Activated naive CD8-positive, alpha-beta T cell (primary cell): Measurements from ENCODE around the gene RALGAPA2.
"Not testable (repeated sequence)": the region's sequence is repeated elsewhere in the genome, so short reads cannot be mapped to it uniquely, and the experiment has no call there.

Experiments
- H3K27ac Mint-ChIP-seq: one replicate; pipeline ENCODE4 v1.8.0; 2021; ENCODE audit warnings: mixed read lengths
- H3K27me3 Mint-ChIP-seq: one replicate; pipeline ENCODE4 v1.8.0; 2021; ENCODE audit warnings: mixed read lengths
- H3K36me3 Mint-ChIP-seq: one replicate; pipeline ENCODE4 v1.8.0; 2021; ENCODE audit warnings: mixed read lengths
- H3K4me1 Mint-ChIP-seq: one replicate; pipeline ENCODE4 v1.8.0; 2021; ENCODE audit warnings: low read depth, mixed read lengths
- H3K4me3 Mint-ChIP-seq: one replicate; pipeline ENCODE4 v1.8.0; 2021; ENCODE audit warnings: mild to moderate bottlenecking, mixed read lengths
- H3K9me3 Mint-ChIP-seq: one replicate; pipeline ENCODE4 v1.8.0; 2021; ENCODE audit warnings: low read depth, mixed read lengths

RALGAPA2 gene

DNA sequence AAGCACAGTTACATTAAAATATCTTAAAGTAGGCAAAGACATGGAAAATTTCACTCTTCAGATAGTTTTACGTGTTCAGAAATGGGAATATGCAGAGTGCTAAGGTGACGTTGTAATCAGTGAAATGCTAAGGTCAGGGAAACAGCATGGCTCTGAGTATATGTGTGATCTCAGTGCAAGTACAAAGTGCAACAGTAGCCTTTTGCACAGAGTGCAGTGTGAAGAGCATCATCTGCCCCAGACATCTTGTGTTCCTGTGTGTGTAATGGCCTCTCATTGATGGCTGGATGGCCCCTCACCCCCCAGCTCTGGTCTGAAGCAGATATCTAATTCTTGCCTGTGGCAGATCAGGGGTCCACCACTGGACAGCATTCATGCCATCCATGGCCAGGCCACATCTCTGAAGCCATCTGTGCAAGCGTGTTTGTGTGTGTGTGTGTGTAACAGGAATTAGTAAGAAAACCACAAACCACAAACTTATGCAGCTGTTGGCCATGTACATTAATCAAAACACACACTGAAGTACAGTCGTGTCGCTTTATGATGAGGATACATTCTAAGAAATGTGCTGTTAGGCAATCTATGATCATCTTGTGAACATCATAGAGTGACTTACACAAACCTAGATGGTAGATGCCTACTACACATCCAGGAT is 165.1 kb downstream of the RALGAPA2 start:
- Mint-ChIP-seq H3K36me3 (peaks cover 16% of the 10 kb centered on the region), H3K4me1 (peaks cover 30% of the 10 kb centered on the region), H3K9me3 (no peaks in the 10 kb centered on the region), H3K27ac (no peak overlapping the region), H3K27me3 (no peaks in the 10 kb centered on the region), H3K4me3 (no peak overlapping the region)

DNA sequence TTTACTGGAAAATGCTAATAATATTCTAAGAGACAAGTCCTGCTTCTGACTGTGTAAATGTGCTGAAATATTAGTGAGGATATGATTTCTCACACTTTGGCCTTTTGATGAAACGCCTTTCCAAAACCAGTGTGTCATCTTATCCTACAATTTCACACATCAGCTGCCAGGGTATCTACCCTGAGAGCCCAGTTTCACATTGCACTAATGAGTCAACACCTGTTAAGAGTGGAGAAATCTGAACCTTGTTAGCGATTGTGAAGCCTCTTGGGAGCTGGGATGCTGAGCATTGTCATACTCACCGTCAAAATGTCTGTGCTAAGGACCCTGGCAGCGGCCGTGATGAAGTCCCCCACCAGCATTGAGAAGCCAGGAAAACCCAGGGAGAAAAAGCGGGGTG is 166.0 kb downstream of the RALGAPA2 start:
- Mint-ChIP-seq H3K36me3 (peaks cover 17% of the 10 kb centered on the region), H3K4me1 (peaks cover 29% of the 10 kb centered on the region), H3K27me3 (no peaks in the 10 kb centered on the region), H3K4me3 (no peak overlapping the region), H3K27ac (no peak overlapping the region), H3K9me3 (no peaks in the 10 kb centered on the region)

DNA sequence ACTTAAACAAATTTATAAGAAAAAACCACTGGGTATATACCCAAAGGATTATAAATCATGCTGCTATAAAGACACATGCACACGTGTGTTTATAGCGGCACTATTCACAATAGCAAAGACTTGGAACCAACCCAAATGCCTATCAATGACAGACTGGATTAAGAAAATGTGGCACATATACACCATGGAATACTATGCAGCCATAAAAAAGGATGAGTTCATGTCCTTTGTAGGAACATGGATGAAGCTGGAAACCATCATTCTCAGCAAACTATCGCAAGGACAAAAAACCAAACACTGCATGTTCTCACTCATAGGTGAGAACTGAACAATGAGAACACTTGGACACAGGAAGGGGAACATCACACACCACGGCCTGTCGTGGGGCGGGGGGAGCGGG is 169.1 kb downstream of the RALGAPA2 start:
- H3K4me1 Mint-ChIP-seq = peaks cover 13% of the 10 kb centered on the region
- H3K36me3 Mint-ChIP-seq = peaks cover 30% of the 10 kb centered on the region
- not testable (repeated sequence) for H3K4me3 Mint-ChIP-seq, H3K27ac Mint-ChIP-seq, H3K27me3 Mint-ChIP-seq, H3K9me3 Mint-ChIP-seq

DNA sequence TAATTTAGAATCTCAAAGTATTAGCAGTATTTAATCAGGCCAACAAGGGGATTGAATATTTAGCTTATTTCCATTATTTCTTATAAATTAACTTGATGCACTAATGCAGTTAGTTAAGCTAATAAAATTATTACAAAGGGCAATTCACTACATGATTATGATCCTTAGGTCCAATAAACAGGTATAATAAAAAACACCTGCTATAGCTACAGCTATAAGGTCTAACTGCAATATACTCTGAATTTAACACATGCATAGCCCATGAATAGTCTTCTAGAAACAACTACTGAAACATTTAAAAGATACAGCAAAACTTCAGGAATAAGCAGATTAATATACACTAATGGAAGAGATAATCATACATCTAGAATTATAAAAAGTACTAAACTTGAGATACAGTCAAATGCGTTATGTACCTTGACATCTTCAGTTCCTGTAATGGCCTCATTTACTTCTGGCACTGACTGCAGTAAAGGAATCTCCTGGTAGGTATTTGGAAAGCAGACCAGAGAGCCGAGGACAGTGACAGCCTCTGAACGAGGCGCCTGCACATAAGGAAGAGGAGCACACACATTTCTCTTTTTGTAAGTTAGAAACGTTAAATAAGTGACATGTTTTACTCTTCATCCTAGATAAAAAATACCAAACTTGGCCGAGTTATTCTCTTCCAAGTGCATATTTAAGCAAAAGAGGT is 176.1 kb downstream of the RALGAPA2 start:
- peaks cover 27% of the 10 kb centered on the region for H3K36me3 Mint-ChIP-seq
- no peaks in the 10 kb centered on the region for H3K9me3 Mint-ChIP-seq
- no peaks in the 10 kb centered on the region for H3K4me1 Mint-ChIP-seq
- H3K27me3 Mint-ChIP-seq = no peaks in the 10 kb centered on the region
- no peak overlapping the region for H3K27ac Mint-ChIP-seq
- no peak overlapping the region for H3K4me3 Mint-ChIP-seq

DNA sequence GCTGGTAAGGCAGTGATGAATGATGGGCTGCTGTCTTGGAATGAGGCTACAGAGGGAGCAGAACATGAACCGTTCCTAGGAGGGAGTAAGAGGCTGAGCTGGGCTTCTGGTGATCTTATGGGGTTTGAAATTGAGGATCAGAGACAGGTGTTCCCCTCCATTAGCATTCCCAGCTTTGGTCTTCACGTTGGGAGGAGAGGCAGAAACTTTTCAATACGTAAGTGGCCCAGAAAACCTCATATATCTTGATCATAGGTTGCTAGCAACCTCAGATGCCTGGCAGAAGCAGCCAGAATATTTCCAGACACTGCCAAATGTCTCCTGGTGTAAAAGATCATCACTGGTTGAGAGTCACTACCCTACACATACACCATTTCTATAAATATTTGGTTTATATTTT is 177.4 kb downstream of the RALGAPA2 start:
- H3K4me3 Mint-ChIP-seq = no peak overlapping the region
- no peak overlapping the region for H3K27ac Mint-ChIP-seq
- H3K9me3 Mint-ChIP-seq = no peaks in the 10 kb centered on the region
- no peaks in the 10 kb centered on the region for H3K27me3 Mint-ChIP-seq
- H3K4me1 Mint-ChIP-seq = no peaks in the 10 kb centered on the region
- peaks cover 23% of the 10 kb centered on the region for H3K36me3 Mint-ChIP-seq

DNA sequence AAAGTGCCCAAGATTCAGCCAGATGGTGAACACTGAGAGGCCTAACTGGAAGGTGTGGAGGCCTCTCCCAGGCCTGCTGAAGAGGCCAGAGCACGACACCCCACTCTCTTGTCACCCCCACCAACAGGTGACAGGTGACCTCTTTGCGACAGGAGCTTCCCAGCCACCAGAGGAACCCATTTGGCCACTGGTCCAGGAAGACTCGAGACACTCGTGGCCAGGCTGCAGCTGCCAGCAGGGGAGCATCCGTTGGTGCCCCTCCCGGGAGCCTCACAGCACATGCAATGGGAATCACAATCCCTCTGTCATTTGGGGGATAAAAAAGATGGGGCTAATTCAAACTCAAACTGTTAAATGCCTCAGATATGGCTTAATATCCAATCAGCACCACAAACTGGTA is 181.2 kb downstream of the RALGAPA2 start:
- Mint-ChIP-seq H3K36me3 (peaks cover 15% of the 10 kb centered on the region), H3K27ac (no peak overlapping the region), H3K4me3 (no peak overlapping the region), H3K9me3 (no peaks in the 10 kb centered on the region), H3K27me3 (no peaks in the 10 kb centered on the region), H3K4me1 (no peaks in the 10 kb centered on the region)

DNA sequence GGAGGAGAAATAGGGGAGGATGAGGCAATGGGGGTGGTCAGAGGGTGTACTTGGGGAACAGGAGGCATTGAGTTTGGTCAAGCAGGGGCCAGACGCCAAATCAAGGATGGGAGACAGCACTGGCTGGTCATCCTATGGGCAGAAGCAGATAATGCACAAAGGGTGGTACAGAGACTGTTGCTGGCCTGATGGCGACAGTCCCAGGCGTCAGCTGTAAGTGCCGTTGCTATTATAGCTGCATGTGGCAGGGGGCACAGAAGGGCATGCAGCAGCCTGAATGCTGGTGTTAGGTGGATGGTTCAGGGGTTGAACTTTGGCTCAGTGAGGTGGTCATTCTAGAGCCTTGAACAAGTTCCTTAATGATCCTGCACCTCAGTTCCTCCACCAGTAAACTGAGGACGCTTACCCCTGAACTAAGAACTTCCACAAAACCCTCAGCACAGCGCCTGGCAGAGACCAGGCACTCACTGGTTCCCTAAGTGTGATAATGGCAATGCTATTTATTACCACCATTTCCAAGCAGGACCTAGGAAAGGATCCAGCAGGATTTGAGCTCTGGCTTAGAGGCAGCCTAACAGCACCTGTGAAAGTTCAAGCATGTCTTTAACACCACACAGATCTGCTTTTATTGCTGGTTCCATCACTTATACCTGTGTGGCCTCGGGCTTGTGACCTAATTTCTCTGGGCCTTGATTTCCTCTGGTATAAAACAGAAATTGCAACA is 181.9 kb downstream of the RALGAPA2 start:
- Mint-ChIP-seq H3K4me1 (no peaks in the 10 kb centered on the region), H3K9me3 (no peaks in the 10 kb centered on the region), H3K27me3 (no peaks in the 10 kb centered on the region), H3K36me3 (peaks cover 13% of the 10 kb centered on the region), H3K27ac (no peak overlapping the region), H3K4me3 (no peak overlapping the region)

DNA sequence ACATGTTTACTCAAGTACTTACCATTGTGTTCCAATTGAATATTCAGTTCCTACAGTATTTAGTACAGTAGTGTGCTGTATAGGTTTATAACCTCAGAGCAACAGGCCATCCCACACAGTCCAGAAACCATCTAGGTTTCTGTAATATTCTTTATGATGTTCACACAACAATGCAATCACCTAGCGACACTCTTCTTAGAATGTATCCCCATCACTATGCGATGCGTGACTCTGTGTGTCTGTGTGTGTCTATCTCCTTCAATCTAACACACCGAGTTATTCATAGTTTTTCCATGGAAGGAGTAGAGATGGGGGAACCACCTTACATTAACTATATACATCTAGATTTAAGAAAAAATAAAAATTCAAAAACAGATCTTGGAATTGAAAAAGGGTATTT is 182.8 kb downstream of the RALGAPA2 start:
- no peak overlapping the region for H3K4me3 Mint-ChIP-seq
- no peak overlapping the region for H3K27ac Mint-ChIP-seq
- H3K36me3 Mint-ChIP-seq = peaks cover 11% of the 10 kb centered on the region
- H3K27me3 Mint-ChIP-seq = no peaks in the 10 kb centered on the region
- no peaks in the 10 kb centered on the region for H3K9me3 Mint-ChIP-seq
- no peaks in the 10 kb centered on the region for H3K4me1 Mint-ChIP-seq

DNA sequence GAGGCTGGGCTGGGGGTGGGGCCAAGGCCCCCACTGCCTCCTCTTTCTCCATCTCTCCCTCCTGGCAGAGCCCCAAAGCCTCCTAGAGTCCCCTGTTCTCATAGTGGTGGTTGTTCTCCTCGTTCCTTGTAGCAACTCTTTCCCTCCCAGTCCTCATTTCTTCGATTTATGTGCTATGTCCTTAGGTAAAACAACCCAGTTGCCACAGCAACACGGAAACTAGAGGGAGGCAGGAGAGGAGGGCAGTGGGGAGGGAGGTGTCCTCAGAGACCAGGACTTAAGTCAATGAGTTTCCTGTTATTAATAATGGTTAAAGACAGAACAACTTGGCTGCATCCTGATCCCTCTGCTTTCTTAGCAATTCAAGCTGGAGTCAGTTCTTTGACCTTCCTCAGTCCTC is 183.6 kb downstream of the RALGAPA2 start:
- Mint-ChIP-seq H3K27me3 (no peaks in the 10 kb centered on the region), H3K4me3 (no peak overlapping the region), H3K36me3 (peaks cover 11% of the 10 kb centered on the region), H3K4me1 (no peaks in the 10 kb centered on the region), H3K9me3 (no peaks in the 10 kb centered on the region), H3K27ac (no peak overlapping the region)

DNA sequence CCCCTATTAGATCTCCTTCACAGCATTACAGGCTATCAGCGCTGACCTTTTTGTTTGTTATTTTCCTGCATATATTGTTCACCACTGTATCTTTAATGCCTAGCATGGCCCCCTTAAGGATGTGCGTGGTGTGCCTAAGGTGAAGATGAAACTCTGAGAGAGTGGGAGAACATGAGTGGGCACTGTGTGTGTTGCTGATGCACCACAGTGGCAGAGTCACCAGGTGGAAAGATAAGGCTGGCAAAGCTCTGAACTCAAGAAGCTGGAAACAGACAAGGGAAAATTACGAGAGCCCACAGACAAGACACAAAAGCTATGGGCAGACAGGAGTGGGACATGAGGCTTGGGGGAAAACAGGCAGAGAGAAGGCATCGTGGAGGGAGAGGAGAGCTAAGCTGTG is 184.8 kb downstream of the RALGAPA2 start:
- no peak overlapping the region for H3K27ac Mint-ChIP-seq
- peaks cover 11% of the 10 kb centered on the region for H3K36me3 Mint-ChIP-seq
- H3K4me1 Mint-ChIP-seq = no peaks in the 10 kb centered on the region
- no peak overlapping the region for H3K4me3 Mint-ChIP-seq
- H3K27me3 Mint-ChIP-seq = no peaks in the 10 kb centered on the region
- H3K9me3 Mint-ChIP-seq = no peaks in the 10 kb centered on the region

DNA sequence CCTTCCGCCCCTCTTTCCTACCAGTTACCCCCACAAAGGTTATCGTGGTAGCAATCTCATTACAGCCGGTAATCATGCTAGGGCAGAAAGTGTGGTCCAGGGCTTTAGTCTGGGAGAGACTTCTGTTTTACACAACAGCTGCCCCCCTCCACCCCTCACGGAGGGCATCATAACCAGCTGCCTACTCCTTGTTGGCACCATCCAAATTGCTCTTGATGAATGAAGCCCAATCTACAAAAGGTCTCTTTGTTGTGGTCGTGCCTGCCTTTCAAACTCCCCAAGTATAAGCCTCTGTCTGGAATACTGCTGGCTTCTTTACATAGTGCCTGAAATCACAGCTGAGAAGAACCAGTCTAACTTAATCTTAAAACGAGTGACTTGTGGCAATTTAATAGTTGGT is 186.7 kb downstream of the RALGAPA2 start:
- Mint-ChIP-seq H3K9me3 (no peaks in the 10 kb centered on the region), H3K36me3 (peaks cover 14% of the 10 kb centered on the region), H3K4me3 (no peak overlapping the region), H3K4me1 (no peaks in the 10 kb centered on the region), H3K27me3 (no peaks in the 10 kb centered on the region), H3K27ac (no peak overlapping the region)

DNA sequence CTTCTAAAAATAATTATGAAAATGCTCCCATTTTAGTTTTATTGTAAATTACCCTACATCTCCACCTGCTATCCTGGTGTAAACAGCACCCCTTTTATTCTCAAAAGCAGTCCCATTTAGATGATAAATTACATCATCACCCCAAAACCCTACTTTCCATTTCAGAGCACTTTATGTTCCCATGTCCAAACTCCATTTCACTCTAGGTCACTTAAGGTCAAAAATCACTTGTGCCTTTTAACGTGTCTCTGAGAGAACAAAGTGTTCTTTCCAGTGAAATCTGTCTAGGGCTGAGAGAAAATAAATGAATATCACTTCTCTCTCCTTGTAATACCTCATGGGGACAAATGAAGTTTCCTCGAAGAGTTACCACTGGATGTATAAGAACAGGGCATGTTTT is 187.2 kb downstream of the RALGAPA2 start:
- Mint-ChIP-seq H3K27me3 (no peaks in the 10 kb centered on the region), H3K4me3 (no peak overlapping the region), H3K36me3 (peaks cover 20% of the 10 kb centered on the region), H3K4me1 (no peaks in the 10 kb centered on the region), H3K27ac (no peak overlapping the region), H3K9me3 (no peaks in the 10 kb centered on the region)

DNA sequence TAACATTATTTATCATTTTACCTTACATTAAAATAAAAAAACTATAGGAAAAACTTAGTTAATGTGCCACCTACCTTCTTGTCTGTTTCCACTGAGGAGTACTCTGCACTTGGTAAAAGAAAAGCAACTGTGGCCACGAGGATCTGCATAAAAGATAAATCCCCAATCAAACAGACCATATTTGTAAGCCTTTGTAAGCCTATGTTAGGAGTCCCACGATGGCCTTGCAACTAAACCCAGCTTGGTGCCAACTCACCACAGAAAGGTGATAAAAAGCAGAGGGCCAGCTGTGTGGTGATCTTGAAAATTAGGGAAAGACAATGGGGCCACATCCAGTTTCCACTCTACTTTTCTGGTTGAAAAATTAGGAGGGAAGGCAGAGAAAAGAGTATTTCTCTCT is 187.7 kb downstream of the RALGAPA2 start:
- Mint-ChIP-seq H3K4me1 (no peaks in the 10 kb centered on the region), H3K36me3 (peaks cover 24% of the 10 kb centered on the region), H3K4me3 (no peak overlapping the region), H3K9me3 (no peaks in the 10 kb centered on the region), H3K27ac (no peak overlapping the region), H3K27me3 (no peaks in the 10 kb centered on the region)

DNA sequence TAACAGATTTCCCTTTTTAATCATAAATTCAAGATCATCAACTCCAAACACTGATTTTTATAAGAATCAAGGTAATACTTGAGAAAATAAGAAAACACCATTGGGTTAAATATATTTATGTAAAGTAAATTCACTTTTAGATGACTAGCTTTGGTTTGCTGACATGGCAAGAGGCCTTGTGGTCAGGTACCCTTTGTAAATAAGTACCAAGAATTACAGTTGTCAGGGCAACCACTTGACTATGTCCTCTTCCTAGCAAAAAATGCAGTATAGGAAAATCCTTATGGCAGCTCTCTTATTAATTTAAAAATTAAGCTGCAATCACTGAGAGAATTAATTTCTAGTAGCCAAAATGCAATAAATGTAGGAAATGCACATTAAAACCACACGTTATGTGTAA is 190.7 kb downstream of the RALGAPA2 start:
- Mint-ChIP-seq H3K4me3 (no peak overlapping the region), H3K9me3 (no peaks in the 10 kb centered on the region), H3K27me3 (no peaks in the 10 kb centered on the region), H3K27ac (no peak overlapping the region), H3K4me1 (no peaks in the 10 kb centered on the region), H3K36me3 (peaks cover 30% of the 10 kb centered on the region)

DNA sequence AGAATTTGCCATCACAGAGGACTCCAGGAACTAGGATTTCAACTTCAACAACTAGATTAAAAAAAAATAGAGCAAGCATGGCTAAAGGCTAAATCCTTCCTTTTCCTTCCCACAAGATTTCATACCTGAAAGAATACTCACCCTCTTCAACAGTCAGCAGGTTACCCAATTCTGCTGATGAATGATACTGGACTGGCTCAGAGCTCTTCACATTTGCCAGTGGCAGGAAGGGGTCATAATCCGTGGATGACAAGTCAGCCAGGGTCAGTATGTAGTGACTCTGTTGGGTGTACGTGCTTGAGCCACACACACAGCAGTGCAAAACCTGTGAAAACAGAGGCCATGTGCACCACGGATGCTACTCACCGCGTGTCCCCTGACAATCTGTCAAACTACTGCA is 191.7 kb downstream of the RALGAPA2 start:
- Mint-ChIP-seq H3K4me1 (no peaks in the 10 kb centered on the region), H3K36me3 (peaks cover 37% of the 10 kb centered on the region), H3K27me3 (no peaks in the 10 kb centered on the region), H3K4me3 (no peak overlapping the region), H3K27ac (no peak overlapping the region), H3K9me3 (no peaks in the 10 kb centered on the region)
